Endothelial cell of umbilical vein (primary cell): Measurements from ENCODE around the gene RAP1GAP2. TPM values are rescaled to one million over a fixed set of nuclear protein-coding genes. Genes with fewer than 3 reads are reported as not detected.

ENCODE experiments used
- BruUV-seq: library from RNA; stranded (reverse); fragments of 400-500 nt; replicated peaks from 2 replicates; lab custom pipeline; 2021; lab: Mats Ljungman, UMichigan
- CTCF ChIA-PET: fragments of 300-600, 350-600 bp; sonication (Branson Sonifier 250); formaldehyde crosslinking; loops from one replicate; lab custom pipeline; 2021; ENCODE audit warnings: antibody characterized with exemption, inconsistent platforms; lab: Charles Lee
- POLR2A ChIA-PET: fragments of 300-600, 350-600 bp; sonication (Branson Sonifier 250); formaldehyde crosslinking; loops from one replicate; lab custom pipeline; 2021; ENCODE audit warnings: antibody characterized with exemption, inconsistent platforms; lab: Charles Lee
- DNase-seq: peaks from one replicate; pipeline ENCODE4 v3.0.0-alpha.2; 2011; ENCODE audit warnings: low read depth, low spot score
- FAIRE-seq: peaks from 2 replicates; lab custom pipeline; 2011; peaks lifted over from hg19 to GRCh38; lab: Jason Lieb, UNC
- H2AFZ ChIP-seq: 2 replicates; pipeline ENCODE4 v1.6.0; 2012; ENCODE audit warnings: low read depth, low read length, control low read depth, inconsistent platforms
- H3K27ac ChIP-seq: 2 replicates; pipeline ENCODE4 v1.5.1; 2011; ENCODE audit warnings: low read depth, mild to moderate bottlenecking, control low read depth, low read length, moderate library complexity; ENCODE audit not compliant: insufficient read depth
- H3K27me3 ChIP-seq, 2 experiments: 2 replicates each; pipeline versions ENCODE4 v1.6.0 to v1.6.1; 2011; ENCODE audit warnings: low read length in 2 of 2, mixed read lengths in 1 of 2; ENCODE audit not compliant: control insufficient read depth in 2 of 2, insufficient read depth in 2 of 2
- H3K36me3 ChIP-seq, 2 experiments: 2 replicates in 1 of 2; 3 replicates in 1 of 2; pipeline ENCODE4 v1.5.1; 2011; ENCODE audit warnings: low read length in 2 of 2, mild to moderate bottlenecking in 1 of 2, moderate library complexity in 1 of 2; ENCODE audit not compliant: control insufficient read depth in 2 of 2, insufficient read depth in 2 of 2; ENCODE audit errors: extremely low read depth in 1 of 2
- H3K4me1 ChIP-seq: 3 replicates; pipeline ENCODE4 v1.5.1; 2011; ENCODE audit warnings: mild to moderate bottlenecking, low read length; ENCODE audit not compliant: control insufficient read depth, insufficient read depth; ENCODE audit errors: extremely low read depth
- H3K4me2 ChIP-seq: 2 replicates; pipeline ENCODE4 v1.6.1; 2011; ENCODE audit warnings: low read length, control low read depth, mixed read lengths; ENCODE audit not compliant: insufficient read depth
- H3K4me3 ChIP-seq, 3 experiments: fragments of 200-600 bp in 1 of 3; sonication (generic), shearing (Covaris generic) in 1 of 3; replicated peaks in 1 of 3; 2 replicates each; pipeline ENCODE4 v1.5.1; 2011 to 2016; ENCODE audit warnings: control low read depth in 3 of 3, low read length in 3 of 3, mild to moderate bottlenecking in 2 of 3, inconsistent platforms in 1 of 3, low read depth in 1 of 3, moderate library complexity in 1 of 3; ENCODE audit not compliant: insufficient read depth in 1 of 3
- H3K79me2 ChIP-seq: 2 replicates; pipeline ENCODE4 v1.6.0; 2012; ENCODE audit warnings: low read length, inconsistent platforms; ENCODE audit not compliant: control insufficient read depth, insufficient read depth
- H3K9ac ChIP-seq: replicated peaks from 2 replicates; pipeline ENCODE3; 2011; ENCODE audit warnings: low read length, control low read depth; ENCODE audit not compliant: insufficient read depth; ENCODE audit errors: extremely low read depth
- H3K9me1 ChIP-seq: replicated peaks from 3 replicates; pipeline ENCODE4 v1.6.0; 2011; ENCODE audit warnings: mild to moderate bottlenecking, low read length; ENCODE audit not compliant: control insufficient read depth, insufficient read depth; ENCODE audit errors: extremely low read depth
- H3K9me3 ChIP-seq: replicated peaks from 2 replicates; pipeline ENCODE4 v1.5.1; 2012; ENCODE audit warnings: low read length, inconsistent platforms; ENCODE audit not compliant: control insufficient read depth, insufficient read depth
- H4K20me1 ChIP-seq: replicated peaks from 2 replicates; pipeline ENCODE3; 2011; ENCODE audit warnings: mild to moderate bottlenecking, low read length; ENCODE audit not compliant: control insufficient read depth, insufficient read depth; ENCODE audit errors: extremely low read depth
- CTCF ChIP-seq, 2 donors: IDR thresholded peaks; 1 replicate in 1 of 2; 2 replicates in 1 of 2; pipeline ENCODE4 v1.5.1; 2011; ENCODE audit warnings: low read length in 2 of 2, mild to moderate bottlenecking in 2 of 2, moderate library complexity in 2 of 2, control low read depth in 1 of 2, inconsistent platforms in 1 of 2, low read depth in 1 of 2; ENCODE audit not compliant: insufficient read depth in 1 of 2; ENCODE audit errors: extremely low read depth in 1 of 2
- EZH2 ChIP-seq: IDR thresholded peaks from 2 replicates; pipeline ENCODE4 v1.6.1; 2012; ENCODE audit warnings: borderline replicate concordance, low read depth, mild to moderate bottlenecking, moderate library complexity, low read length, inconsistent platforms; ENCODE audit not compliant: severe bottlenecking
- FOS ChIP-seq: IDR thresholded peaks from 2 replicates; pipeline ENCODE4 v1.6.1; 2011; ENCODE audit warnings: mild to moderate bottlenecking, low read length, moderate library complexity, borderline replicate concordance; ENCODE audit not compliant: insufficient read depth
- GATA2 ChIP-seq: IDR thresholded peaks from 2 replicates; pipeline ENCODE4 v1.7.0; 2011; ENCODE audit warnings: low read depth, mild to moderate bottlenecking, moderate library complexity, mixed read lengths, low read length; ENCODE audit not compliant: insufficient read length, insufficient read depth
- JUN ChIP-seq: IDR thresholded peaks from 2 replicates; pipeline ENCODE4 v1.6.1; 2011; ENCODE audit warnings: borderline replicate concordance, low read depth; ENCODE audit not compliant: insufficient read length, insufficient read depth
- MAX ChIP-seq: IDR thresholded peaks from 2 replicates; pipeline ENCODE4 v1.6.1; 2011; ENCODE audit not compliant: insufficient read depth, insufficient read length
- MYC ChIP-seq: IDR thresholded peaks from one replicate; pipeline ENCODE4 v1.6.1; 2011; ENCODE audit warnings: mild to moderate bottlenecking, low read depth, low read length
- POLR2A ChIP-seq: IDR thresholded peaks from 2 replicates; pipeline ENCODE4 v1.6.1; 2012; ENCODE audit warnings: low read depth, mild to moderate bottlenecking, control low read depth, low read length
- POLR2AphosphoS5 ChIP-seq: IDR thresholded peaks from 2 replicates; pipeline ENCODE4 v1.6.1; 2012; ENCODE audit warnings: low read depth, mild to moderate bottlenecking, control low read depth, low read length, moderate library complexity; ENCODE audit not compliant: insufficient read depth
- dilution Hi-C: fragments of 300-500 bp; cut with MboI; formaldehyde crosslinking; loops from one replicate; pipeline ENCODE4 v1.15.0; 2019; ENCODE audit warnings: low sequenced_read_pairs; ENCODE audit not compliant: extremely low pct_ligation_motif_present
- intact Hi-C: fragments of 100-400 bp; cut with micrococcal nuclease; formaldehyde crosslinking; loops from one replicate; pipeline ENCODE4 v1.10.0; 2022
- polyA plus RNA-seq, 4 experiments: library from polyadenylated mRNA; depleted of rRNA in 3 of 4; stranded (reverse) in 3 of 4; unstranded in 1 of 4; fragments of >200 nt; gene quantifications; 2 replicates each; pipeline versions ENCODE4 v1.2.1 to v1.2.3, GENCODE V29; 2011 to 2012; ENCODE audit warnings: missing spikeins in 1 of 4
- total RNA-seq: library from RNA; stranded (reverse); gene quantifications from 2 replicates; pipeline ENCODE4 v1.2.3, GENCODE V29; 2021

The RAP1GAP2 gene
- total and polyA plus RNA-seq, 2 donors (not counting 3 experiments of a cell fraction or from before 2014, with no cell fraction given): 1.4 to 3.6 TPM

GRCh38 chr17:2883544-2884213 lies 87.4 kb downstream of the RAP1GAP2 start:
- Histone ChIP-seq H3K9ac (no peak overlapping the region), H3K27ac (no peak overlapping the region), H3K4me3 (no peak overlapping the region), H3K27me3 (no peaks in the 10 kb centered on the region), H3K9me1 (no peaks in the 10 kb centered on the region), H2AFZ (no peak overlapping the region), H3K4me2 (no peak overlapping the region), H3K9me3 (no peaks in the 10 kb centered on the region), H4K20me1 (no peaks in the 10 kb centered on the region), H3K36me3 (no peaks in the 10 kb centered on the region), H3K4me1 (no peaks in the 10 kb centered on the region), H3K79me2 (no peaks in the 10 kb centered on the region)
- ChIA-PET CTCF (no interaction called here), POLR2A (no interaction called here)
- dilution Hi-C loops: no loop called here
- intact Hi-C loops: no loop called here
- no TSS peak for BruUV-seq
- no peak for FAIRE-seq
- DNase-seq: no peak
- no peak for TF ChIP-seq FOS
- no peak for TF ChIP-seq MAX
- no peak for TF ChIP-seq POLR2AphosphoS5
- no peak for TF ChIP-seq POLR2A
- TF ChIP-seq JUN: no peak
- no peak for TF ChIP-seq CTCF (IDR thresholded peaks at IDR 0.05; ENCODE audit: extremely low read depth in 1 of 2, insufficient read depth in 1 of 2, low read depth in 1 of 2, low read length in 2 of 2)
- no peak for TF ChIP-seq EZH2
- no peak for TF ChIP-seq MYC
- TF ChIP-seq GATA2: no peak
